ENCODE data around the gene TSKS. TPM values are rescaled to one million over a fixed set of nuclear protein-coding genes. Genes with fewer than 3 reads are reported as not detected.

Gene TSKS
- total RNA-seq, 6 donors from 2014 or later, result 0.15 to 0.91 (median 0.37) TPM; not detected in 3

GRCh38 chr19:49801966-49802661 lies 39.0 kb upstream of the TSKS start:
- peak overlapping the region in 3 of 4 donors; percentile 9 to 17 (median 13) for H3K4me3 ChIP-seq
- ATAC-seq (ENCODE audit: low FRiP score in 2 of 2) (peak; percentile 6 to 76), DNase-seq (peak; percentile 45 to 85)
- peaks cover 24 to 97% (median 82%) of the 10 kb centered on the region in 4 donors for H3K36me3 ChIP-seq
- no peaks in the 10 kb centered on the region for H3K27me3 ChIP-seq
- no peak for TF ChIP-seq EP300 (IDR thresholded peaks at IDR 0.05)
- no peak for TF ChIP-seq CTCF (IDR thresholded peaks at IDR 0.05)
- no peak for TF ChIP-seq POLR2AphosphoS5 (IDR thresholded peaks at IDR 0.05)
- no peak for TF ChIP-seq POLR2A (IDR thresholded peaks at IDR 0.05)
- 68 to 76% methylated on average over 23 to 33 of the region's 38 CpGs for WGBS, 2 donors
- no peaks in the 10 kb centered on the region for H3K9me3 ChIP-seq
- peak overlapping the region in 2 of 4 donors; percentile 30 to 49 for H3K27ac ChIP-seq
- peaks cover 0 to 2% (median 0%) of the 10 kb centered on the region in 4 donors for H3K4me1 ChIP-seq

- WGBS, 2 donors, result 73 to 92% methylated on average over 16 to 27 of the region's 32 CpGs
- peak in 1 of 2 donors; percentile 83 for DNase-seq
- Histone ChIP-seq H3K27me3 (no peaks in the 10 kb centered on the region), H3K4me3 (peak overlapping the region in 1 of 4 donors; percentile 13), H3K4me1 (peaks cover 0 to 2% (median 0%) of the 10 kb centered on the region in 4 donors), H3K36me3 (peaks cover 24 to 97% (median 87%) of the 10 kb centered on the region in 4 donors), H3K27ac (peak overlapping the region in 1 of 4 donors; percentile 49), H3K9me3 (no peaks in the 10 kb centered on the region)
- TF ChIP-seq CTCF (IDR thresholded peaks at IDR 0.05) (no peak), POLR2AphosphoS5 (IDR thresholded peaks at IDR 0.05) (no peak), POLR2A (IDR thresholded peaks at IDR 0.05) (no peak), EP300 (IDR thresholded peaks at IDR 0.05) (no peak)
- no peak for ATAC-seq (ENCODE audit: low FRiP score in 2 of 2)
These were observed 38.3 kb upstream of the TSKS start for GRCh38 chr19:49801401-49801888.

- H3K9me3 ChIP-seq, result no peaks in the 10 kb centered on the region
- ATAC-seq (ENCODE audit: low FRiP score in 2 of 2), result no peak
- peaks cover 30 to 99% (median 90%) of the 10 kb centered on the region in 4 donors for H3K36me3 ChIP-seq
- no peak for TF ChIP-seq POLR2AphosphoS5 (IDR thresholded peaks at IDR 0.05)
- no peak for TF ChIP-seq POLR2A (IDR thresholded peaks at IDR 0.05)
- no peak for TF ChIP-seq CTCF (IDR thresholded peaks at IDR 0.05)
- no peak for TF ChIP-seq EP300 (IDR thresholded peaks at IDR 0.05)
- H3K4me1 ChIP-seq, result peaks cover 0 to 2% (median 0%) of the 10 kb centered on the region in 4 donors
- H3K27ac ChIP-seq, result no peak overlapping the region
- no peak overlapping the region for H3K4me3 ChIP-seq
- H3K27me3 ChIP-seq, result no peaks in the 10 kb centered on the region
- DNase-seq, result no peak
- WGBS, 2 donors, result 97 to 99% methylated on average over 6 to 10 of the region's 10 CpGs
These were observed 37.7 kb upstream of the TSKS start for GRCh38 chr19:49800771-49801170.

- 91 to 97% methylated on average over 15 to 25 of the region's 25 CpGs for WGBS, 2 donors
- no peaks in the 10 kb centered on the region for H3K9me3 ChIP-seq
- DNase-seq (no peak), ATAC-seq (ENCODE audit: low FRiP score in 2 of 2) (no peak)
- no peaks in the 10 kb centered on the region for H3K27me3 ChIP-seq
- H3K4me3 ChIP-seq, result no peak overlapping the region
- H3K4me1 ChIP-seq, result peaks cover 0 to 2% (median 0%) of the 10 kb centered on the region in 4 donors
- H3K36me3 ChIP-seq, result peaks cover 39 to 100% (median 91%) of the 10 kb centered on the region in 4 donors
- no peak for TF ChIP-seq CTCF (IDR thresholded peaks at IDR 0.05)
- H3K27ac ChIP-seq, result no peak overlapping the region
These were observed 36.8 kb upstream of the TSKS start for GRCh38 chr19:49799798-49800376.

Measured in upper lobe of left lung (tissue), 6 donors.